GM12878 (cell line): ENCODE results near the gene ANO3. TPM values are rescaled to one million over a fixed set of nuclear protein-coding genes. Genes with fewer than 3 reads are reported as not detected.

Source experiments
- ATAC-seq: fragments of 200-7000 bp; cut with Tn5 transposase; 3 replicates; pipeline ENCODE4 v1.9.1; 2020; ENCODE audit warnings: mild to moderate bottlenecking, moderate library complexity
- BruUV-seq: library from RNA; stranded (reverse); fragments of 400-500 nt; replicated peaks from 2 replicates; lab custom pipeline; 2021; lab: Mats Ljungman, UMichigan
- CTCF ChIA-PET: fragments of 300-600 bp; sonication (Branson Sonifier 250); formaldehyde crosslinking; extraction: SDS; loops from one replicate; lab custom pipeline; 2021; ENCODE audit warnings: inconsistent platforms; lab: Yijun Ruan, JAX
- POLR2A ChIA-PET: fragments of 350-600 bp; formaldehyde crosslinking; extraction: SDS; loops from one replicate; lab custom pipeline; 2021; ENCODE audit warnings: inconsistent platforms; lab: Charles Lee
- RAD21 ChIA-PET: fragments of 300-600 bp; sonication (Branson Sonifier 250); formaldehyde crosslinking; loops from one replicate; lab custom pipeline; 2023; ENCODE audit warnings: antibody characterized with exemption; ENCODE audit not compliant: unreplicated experiment; lab: Charles Lee
- SMC1A ChIA-PET: fragments of 300-600 bp; sonication (Branson Sonifier 250); formaldehyde crosslinking; loops from one replicate; lab custom pipeline; 2023; ENCODE audit not compliant: unreplicated experiment, uncharacterized antibody; lab: Charles Lee
- DNase-seq: peaks from one replicate; pipeline ENCODE4 v3.0.0-alpha.2; 2011; ENCODE audit warnings: low read depth, low spot score
- FAIRE-seq: peaks from 3 replicates; lab custom pipeline; 2011; peaks lifted over from hg19 to GRCh38; lab: Jason Lieb, UNC
- H2AFZ ChIP-seq: 2 replicates; pipeline ENCODE4 v1.6.0; 2011; ENCODE audit warnings: low read depth, low read length, control low read depth; ENCODE audit not compliant: control insufficient read depth
- H3K27ac ChIP-seq: 2 replicates; pipeline ENCODE4 v1.5.1; 2011; ENCODE audit warnings: control low read depth; ENCODE audit not compliant: control insufficient read depth, insufficient read depth
- H3K27me3 ChIP-seq, 2 experiments: replicated peaks in 1 of 2; 2 replicates each; pipeline versions ENCODE4 v1.6.0 to v1.6.1; 2011; ENCODE audit warnings: low read length in 1 of 2; ENCODE audit not compliant: control insufficient read depth in 2 of 2, insufficient read depth in 2 of 2
- H3K36me3 ChIP-seq, 2 experiments: 2 replicates each; pipeline ENCODE4 v1.5.1; 2011; ENCODE audit warnings: low read length in 1 of 2; ENCODE audit not compliant: control insufficient read depth in 2 of 2, insufficient read depth in 2 of 2
- H3K4me1 ChIP-seq: 2 replicates; pipeline ENCODE4 v1.6.1; 2011; ENCODE audit warnings: mild to moderate bottlenecking, low read length, moderate library complexity, mixed read lengths; ENCODE audit not compliant: control insufficient read depth, insufficient read depth
- H3K4me2 ChIP-seq: 2 replicates; pipeline ENCODE4 v1.6.0; 2011; ENCODE audit warnings: control low read depth; ENCODE audit not compliant: control insufficient read depth, insufficient read depth
- H3K4me3 ChIP-seq: fragments of 200-600 bp; sonication (generic); 2 replicates; pipeline ENCODE4 v1.5.1; 2016
- H3K79me2 ChIP-seq: 2 replicates; pipeline ENCODE4 v1.6.0; 2011; ENCODE audit warnings: low read length; ENCODE audit not compliant: control insufficient read depth, insufficient read depth
- H3K9ac ChIP-seq: 2 replicates; pipeline ENCODE4 v1.8.0; 2011; ENCODE audit warnings: low read length, control low read depth, mixed read lengths; ENCODE audit not compliant: control insufficient read depth, insufficient read depth
- H3K9me3 ChIP-seq: replicated peaks from 3 replicates; pipeline ENCODE4 v1.5.1; 2011; ENCODE audit warnings: mild to moderate bottlenecking, low read length; ENCODE audit not compliant: control insufficient read depth, insufficient read depth
- H4K20me1 ChIP-seq: 2 replicates; pipeline ENCODE4 v1.6.0; 2011; ENCODE audit not compliant: control insufficient read depth, insufficient read depth
- CREB1 ChIP-seq: IDR thresholded peaks from 2 replicates; pipeline ENCODE4 v1.6.1; 2012; ENCODE audit warnings: low read depth, mild to moderate bottlenecking, inconsistent platforms
- RAD21 ChIP-seq: IDR thresholded peaks from 2 replicates; pipeline ENCODE4 v1.6.1; 2011; ENCODE audit warnings: mild to moderate bottlenecking, low read depth, low read length, moderate library complexity; ENCODE audit not compliant: insufficient read depth
- SMC3 ChIP-seq: IDR thresholded peaks from 2 replicates; pipeline ENCODE4 v1.6.1; 2011; ENCODE audit warnings: low read length, improper control_type of control experiment, borderline replicate concordance
- TAF1 ChIP-seq: IDR thresholded peaks from 2 replicates; pipeline ENCODE4 v1.6.1; 2011; ENCODE audit warnings: mild to moderate bottlenecking, low read depth, low read length, borderline replicate concordance
- TBL1XR1 ChIP-seq: IDR thresholded peaks from 2 replicates; pipeline ENCODE4 v1.6.1; 2012; ENCODE audit warnings: low read depth, low read length, improper control_type of control experiment
- WGBS: methylation state at CpG from one replicate; pipeline ENCODE4 v1.1.6; 2016; ENCODE audit warnings: low lambda C conversion rate; ENCODE audit not compliant: insufficient replicate concordance, insufficient coverage; ENCODE audit errors: missing lambda C conversion rate; 5-methylcytosine and 5-hydroxymethylcytosine counted together
- in situ Hi-C: fragments of 300-500 bp; cut with MboI; formaldehyde crosslinking; loops from 9 replicates; pipeline ENCODE4 v1.14.3; 2018; ENCODE audit warnings: mixed read lengths
- intact Hi-C: fragments of 100-400 bp; cut with micrococcal nuclease; formaldehyde crosslinking; loops from one replicate; pipeline ENCODE4 v1.14.2; 2022; ENCODE audit not compliant: unreplicated experiment
- polyA plus RNA-seq, 11 experiments: library from polyadenylated mRNA; depleted of rRNA in 4 of 11; unstranded in 6 of 11; stranded (reverse) in 5 of 11; fragments of >200 nt; fragmentation: Nextera tagmentation in 4 of 11; fragmentation: Illumina TruSeq in 1 of 11; extraction: Ambion mirVana in 4 of 11; extraction: Trizol in 1 of 11; gene quantifications; 1 replicate in 1 of 11; 2 replicates in 10 of 11; pipeline versions ENCODE4 v1.2.1 to v1.2.3, GENCODE V29; 2011 to 2016; ENCODE audit warnings: inconsistent platforms in 2 of 11, missing spikeins in 2 of 11, low read depth in 1 of 11
- total RNA-seq, 4 experiments: library from RNA; depleted of rRNA in 3 of 4; stranded (reverse); fragments of >200 nt in 3 of 4; fragmentation: Illumina TruSeq in 1 of 4; extraction: Trizol in 1 of 4; gene quantifications; 2 replicates each; pipeline versions ENCODE4 v1.2.1 to v1.2.3, GENCODE V29; 2013 to 2021
- TF ChIP-seq, protein P1 (sequence below), 3 experiments: IDR thresholded peaks in 2 of 3; conservative IDR thresholded peaks in 1 of 3; 2 replicates each; pipeline ENCODE4 v1.5.1; 2011; ENCODE audit warnings: low read depth in 3 of 3, low read length in 3 of 3, mild to moderate bottlenecking in 3 of 3, control low read depth in 2 of 3, moderate library complexity in 2 of 3, inconsistent platforms in 1 of 3, mixed read lengths in 1 of 3; ENCODE audit not compliant: control insufficient read depth in 2 of 3, insufficient read depth in 1 of 3; ENCODE audit errors: extremely low read depth in 1 of 3
- TF ChIP-seq, protein P2 (sequence below): fragments of 450-650 bp; IDR thresholded peaks from 2 replicates; pipeline ENCODE4 v1.6.1; 2017; ENCODE audit warnings: mild to moderate bottlenecking, low read depth, inconsistent platforms; ENCODE audit not compliant: poor library complexity, severe bottlenecking
- TF ChIP-seq, protein P3 (sequence below): fragments of 450-650 bp; IDR thresholded peaks from 2 replicates; pipeline ENCODE4 v1.6.1; 2017; ENCODE audit warnings: borderline replicate concordance
- TF ChIP-seq, protein P4 (sequence below): fragments of 450-650 bp; IDR thresholded peaks from 2 replicates; pipeline ENCODE4 v1.6.1; 2016; ENCODE audit warnings: mild to moderate bottlenecking

The ANO3 gene
- total and polyA plus RNA-seq, 10 of the 15 experiments (the other 5 are each of a cell fraction or from before 2014, with no cell fraction given): 0.13 to 5.9 (median 0.44) TPM

DNA sequence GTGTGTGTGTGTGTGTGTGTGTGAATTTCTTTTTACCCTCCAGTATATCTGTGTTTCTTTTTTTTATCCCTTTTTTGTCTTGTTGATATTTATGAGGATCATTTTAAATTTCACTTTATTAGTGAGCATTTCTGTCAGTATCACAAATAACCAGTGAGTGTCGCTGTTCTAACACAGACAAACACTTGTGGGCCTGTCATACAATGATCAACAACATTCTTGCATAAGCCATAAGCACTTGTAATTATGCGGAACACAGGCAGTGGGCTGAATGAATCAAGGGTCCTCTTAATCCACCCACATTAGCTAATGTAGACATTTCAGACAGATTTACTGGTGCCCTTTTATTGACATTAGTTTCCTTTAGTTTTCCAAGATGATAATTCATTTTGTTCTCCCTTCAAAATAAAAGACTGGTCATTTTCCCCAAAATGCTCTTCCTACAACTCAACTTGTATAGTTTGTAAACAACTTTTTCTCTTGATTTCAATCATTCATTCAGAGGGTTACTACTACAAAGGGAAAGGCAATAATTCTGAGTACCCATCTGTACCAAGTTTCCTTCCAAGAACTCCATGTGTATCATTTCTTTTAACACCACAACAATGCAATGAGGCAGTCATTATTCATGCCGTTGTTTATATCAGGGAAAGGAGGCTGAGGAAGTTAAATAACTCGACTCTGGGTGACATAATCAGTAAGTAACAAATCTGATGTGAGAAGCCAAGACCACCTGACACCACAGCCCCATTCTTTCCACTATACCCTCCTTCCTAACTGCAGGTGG is 34.5 kb upstream of the ANO3 start:
- Histone ChIP-seq H3K27me3 (no peaks in the 10 kb centered on the region), H3K9me3 (no peaks in the 10 kb centered on the region), H3K79me2 (no peaks in the 10 kb centered on the region), H4K20me1 (no peaks in the 10 kb centered on the region), H2AFZ (no peak overlapping the region), H3K4me2 (no peak overlapping the region), H3K27ac (no peak overlapping the region), H3K36me3 (no peaks in the 10 kb centered on the region), H3K9ac (no peak overlapping the region), H3K4me3 (no peak overlapping the region), H3K4me1 (no peaks in the 10 kb centered on the region)
- in situ Hi-C loops: loop anchor here (5.0 to 10.0 kb wide), 4 partner anchors 257 to 1177 kb away; partner anchors contain the start of gene LGR4
- DNase-seq: no peak
- no peak for FAIRE-seq
- 3% methylated on average over 4 of the region's 4 CpGs for WGBS
- ChIA-PET CTCF (interaction anchor here (1.0 to 4.9 kb wide), 26 partner anchors 11 to 1201 kb away, joined by 3 to 46 read pairs (median 6); no protein-coding TSS in a partner anchor), SMC1A (interaction anchor here (0.6 to 4.3 kb wide), 23 partner anchors 8 to 865 kb away, joined by 3 to 32 read pairs (median 4); no protein-coding TSS in a partner anchor), RAD21 (interaction anchor here (0.8 to 2.8 kb wide), 10 partner anchors 11 to 862 kb away, joined by 3 to 17 read pairs (median 4); no protein-coding TSS in a partner anchor), POLR2A (no interaction called here)
- peak; percentile 92 for ATAC-seq
- no peak for TF ChIP-seq TBL1XR1
- TF ChIP-seq TAF1: no peak
- TF ChIP-seq SMC3: peak; percentile 56; the same call in 1 of the 2 replicates
- TF ChIP-seq, protein P1, sequence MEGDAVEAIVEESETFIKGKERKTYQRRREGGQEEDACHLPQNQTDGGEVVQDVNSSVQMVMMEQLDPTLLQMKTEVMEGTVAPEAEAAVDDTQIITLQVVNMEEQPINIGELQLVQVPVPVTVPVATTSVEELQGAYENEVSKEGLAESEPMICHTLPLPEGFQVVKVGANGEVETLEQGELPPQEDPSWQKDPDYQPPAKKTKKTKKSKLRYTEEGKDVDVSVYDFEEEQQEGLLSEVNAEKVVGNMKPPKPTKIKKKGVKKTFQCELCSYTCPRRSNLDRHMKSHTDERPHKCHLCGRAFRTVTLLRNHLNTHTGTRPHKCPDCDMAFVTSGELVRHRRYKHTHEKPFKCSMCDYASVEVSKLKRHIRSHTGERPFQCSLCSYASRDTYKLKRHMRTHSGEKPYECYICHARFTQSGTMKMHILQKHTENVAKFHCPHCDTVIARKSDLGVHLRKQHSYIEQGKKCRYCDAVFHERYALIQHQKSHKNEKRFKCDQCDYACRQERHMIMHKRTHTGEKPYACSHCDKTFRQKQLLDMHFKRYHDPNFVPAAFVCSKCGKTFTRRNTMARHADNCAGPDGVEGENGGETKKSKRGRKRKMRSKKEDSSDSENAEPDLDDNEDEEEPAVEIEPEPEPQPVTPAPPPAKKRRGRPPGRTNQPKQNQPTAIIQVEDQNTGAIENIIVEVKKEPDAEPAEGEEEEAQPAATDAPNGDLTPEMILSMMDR (IDR thresholded peaks at IDR 0.05 in 2 of 3, conservative IDR thresholded peaks at IDR 0.05 in 1 of 3; ENCODE audit: control insufficient read depth in 2 of 3, extremely low read depth in 1 of 3, insufficient read depth in 1 of 3, low read depth in 3 of 3, low read length in 3 of 3): peak; percentile 56 to 73 (median 67)
- TF ChIP-seq CREB1: no peak
- TF ChIP-seq RAD21: peak; percentile 79
- TF ChIP-seq, protein P2, sequence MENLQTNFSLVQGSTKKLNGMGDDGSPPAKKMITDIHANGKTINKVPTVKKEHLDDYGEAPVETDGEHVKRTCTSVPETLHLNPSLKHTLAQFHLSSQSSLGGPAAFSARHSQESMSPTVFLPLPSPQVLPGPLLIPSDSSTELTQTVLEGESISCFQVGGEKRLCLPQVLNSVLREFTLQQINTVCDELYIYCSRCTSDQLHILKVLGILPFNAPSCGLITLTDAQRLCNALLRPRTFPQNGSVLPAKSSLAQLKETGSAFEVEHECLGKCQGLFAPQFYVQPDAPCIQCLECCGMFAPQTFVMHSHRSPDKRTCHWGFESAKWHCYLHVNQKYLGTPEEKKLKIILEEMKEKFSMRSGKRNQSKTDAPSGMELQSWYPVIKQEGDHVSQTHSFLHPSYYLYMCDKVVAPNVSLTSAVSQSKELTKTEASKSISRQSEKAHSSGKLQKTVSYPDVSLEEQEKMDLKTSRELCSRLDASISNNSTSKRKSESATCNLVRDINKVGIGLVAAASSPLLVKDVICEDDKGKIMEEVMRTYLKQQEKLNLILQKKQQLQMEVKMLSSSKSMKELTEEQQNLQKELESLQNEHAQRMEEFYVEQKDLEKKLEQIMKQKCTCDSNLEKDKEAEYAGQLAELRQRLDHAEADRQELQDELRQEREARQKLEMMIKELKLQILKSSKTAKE: no peak
- TF ChIP-seq, protein P3, sequence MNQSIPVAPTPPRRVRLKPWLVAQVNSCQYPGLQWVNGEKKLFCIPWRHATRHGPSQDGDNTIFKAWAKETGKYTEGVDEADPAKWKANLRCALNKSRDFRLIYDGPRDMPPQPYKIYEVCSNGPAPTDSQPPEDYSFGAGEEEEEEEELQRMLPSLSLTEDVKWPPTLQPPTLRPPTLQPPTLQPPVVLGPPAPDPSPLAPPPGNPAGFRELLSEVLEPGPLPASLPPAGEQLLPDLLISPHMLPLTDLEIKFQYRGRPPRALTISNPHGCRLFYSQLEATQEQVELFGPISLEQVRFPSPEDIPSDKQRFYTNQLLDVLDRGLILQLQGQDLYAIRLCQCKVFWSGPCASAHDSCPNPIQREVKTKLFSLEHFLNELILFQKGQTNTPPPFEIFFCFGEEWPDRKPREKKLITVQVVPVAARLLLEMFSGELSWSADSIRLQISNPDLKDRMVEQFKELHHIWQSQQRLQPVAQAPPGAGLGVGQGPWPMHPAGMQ: no peak
- TF ChIP-seq, protein P4, sequence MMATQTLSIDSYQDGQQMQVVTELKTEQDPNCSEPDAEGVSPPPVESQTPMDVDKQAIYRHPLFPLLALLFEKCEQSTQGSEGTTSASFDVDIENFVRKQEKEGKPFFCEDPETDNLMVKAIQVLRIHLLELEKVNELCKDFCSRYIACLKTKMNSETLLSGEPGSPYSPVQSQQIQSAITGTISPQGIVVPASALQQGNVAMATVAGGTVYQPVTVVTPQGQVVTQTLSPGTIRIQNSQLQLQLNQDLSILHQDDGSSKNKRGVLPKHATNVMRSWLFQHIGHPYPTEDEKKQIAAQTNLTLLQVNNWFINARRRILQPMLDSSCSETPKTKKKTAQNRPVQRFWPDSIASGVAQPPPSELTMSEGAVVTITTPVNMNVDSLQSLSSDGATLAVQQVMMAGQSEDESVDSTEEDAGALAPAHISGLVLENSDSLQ: peak; percentile 42; the same call in 1 of the 2 replicates
- intact Hi-C loops: loop anchor here (1.0 to 2.0 kb wide), 3 partner anchors 254 to 453 kb away; no protein-coding TSS in a partner anchor
- no TSS peak for BruUV-seq
